Subcutaneous adipose tissue (tissue), 4 donors: Measurements from ENCODE around the gene LHX3. TPM values are rescaled to one million over a fixed set of nuclear protein-coding genes. Genes with fewer than 3 reads are reported as not detected.

ENCODE experiments used
- total RNA-seq, 4 donors: library from RNA; depleted of rRNA; stranded (reverse); fragments of >200 nt; gene quantifications; one replicate each; pipeline ENCODE4 v1.1.0, GENCODE V29; 2016
- TF ChIP-seq, protein P1 (sequence below): fragments of 450-650 bp; IDR thresholded peaks from one replicate; pipeline ENCODE4 v1.5.1; 2016; ENCODE audit warnings: low read depth, mild to moderate bottlenecking, control low read depth, antibody characterized with exemption, moderate library complexity

The LHX3 gene
- total RNA-seq, 4 donors from 2014 or later, result not detected

DNA sequence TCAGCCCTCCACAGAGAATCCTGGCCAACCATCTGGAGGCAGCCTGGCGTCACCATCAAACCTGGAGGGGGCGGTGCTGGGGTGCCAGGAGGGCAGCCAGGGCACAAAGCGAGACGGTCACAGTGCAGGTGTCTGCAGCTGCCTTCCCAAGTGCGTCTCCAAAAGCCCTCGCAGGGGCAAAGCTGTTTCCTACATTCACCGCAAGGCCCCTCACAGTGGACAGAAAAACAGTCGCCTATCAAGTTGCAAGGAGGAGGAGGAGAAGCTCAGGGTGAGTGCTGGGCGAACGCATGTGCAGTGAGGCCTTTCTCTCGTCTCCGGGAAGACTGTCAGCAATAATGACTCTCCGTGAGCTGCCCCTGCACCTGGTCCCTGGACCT lies 18.0 kb upstream of the LHX3 start:
- TF ChIP-seq, protein P1, sequence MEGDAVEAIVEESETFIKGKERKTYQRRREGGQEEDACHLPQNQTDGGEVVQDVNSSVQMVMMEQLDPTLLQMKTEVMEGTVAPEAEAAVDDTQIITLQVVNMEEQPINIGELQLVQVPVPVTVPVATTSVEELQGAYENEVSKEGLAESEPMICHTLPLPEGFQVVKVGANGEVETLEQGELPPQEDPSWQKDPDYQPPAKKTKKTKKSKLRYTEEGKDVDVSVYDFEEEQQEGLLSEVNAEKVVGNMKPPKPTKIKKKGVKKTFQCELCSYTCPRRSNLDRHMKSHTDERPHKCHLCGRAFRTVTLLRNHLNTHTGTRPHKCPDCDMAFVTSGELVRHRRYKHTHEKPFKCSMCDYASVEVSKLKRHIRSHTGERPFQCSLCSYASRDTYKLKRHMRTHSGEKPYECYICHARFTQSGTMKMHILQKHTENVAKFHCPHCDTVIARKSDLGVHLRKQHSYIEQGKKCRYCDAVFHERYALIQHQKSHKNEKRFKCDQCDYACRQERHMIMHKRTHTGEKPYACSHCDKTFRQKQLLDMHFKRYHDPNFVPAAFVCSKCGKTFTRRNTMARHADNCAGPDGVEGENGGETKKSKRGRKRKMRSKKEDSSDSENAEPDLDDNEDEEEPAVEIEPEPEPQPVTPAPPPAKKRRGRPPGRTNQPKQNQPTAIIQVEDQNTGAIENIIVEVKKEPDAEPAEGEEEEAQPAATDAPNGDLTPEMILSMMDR, result no peak

DNA sequence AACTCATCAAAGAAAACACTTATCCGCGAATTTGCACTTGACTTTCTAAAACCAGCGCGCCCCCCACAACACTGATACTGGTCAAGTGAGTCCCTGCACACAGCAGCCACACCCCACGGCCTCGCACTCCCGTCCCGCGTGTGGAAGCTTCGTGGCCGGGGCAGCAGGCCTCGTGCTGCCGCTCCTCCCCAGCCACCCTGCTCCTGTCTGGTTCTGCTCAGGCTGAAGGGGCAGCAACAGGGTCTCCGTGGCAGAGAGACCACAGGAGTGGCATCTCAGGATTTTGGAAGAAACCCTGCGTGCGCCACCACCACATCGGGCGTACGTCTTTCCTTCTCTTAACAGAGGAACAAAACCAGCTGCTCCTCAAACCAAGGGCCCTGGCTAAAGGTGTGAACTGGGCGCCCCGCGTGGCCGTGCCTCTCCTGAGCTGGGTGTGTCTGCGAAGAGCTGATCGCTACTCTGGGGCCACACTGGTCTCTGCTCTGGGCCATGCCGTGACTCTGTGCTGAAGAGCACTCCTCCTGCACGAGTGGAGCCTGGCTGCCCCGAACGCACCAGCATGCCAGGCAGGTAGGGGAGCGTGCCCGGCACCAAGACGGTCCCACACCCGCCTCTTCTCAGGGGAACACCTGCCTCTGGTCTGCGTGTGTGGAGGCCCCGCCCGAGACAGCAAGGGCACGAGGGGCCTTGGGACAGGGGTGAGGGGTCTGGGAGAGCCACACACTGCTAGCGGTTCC lies 17.4 kb upstream of the LHX3 start:
- TF ChIP-seq, protein P1, result no peak

DNA sequence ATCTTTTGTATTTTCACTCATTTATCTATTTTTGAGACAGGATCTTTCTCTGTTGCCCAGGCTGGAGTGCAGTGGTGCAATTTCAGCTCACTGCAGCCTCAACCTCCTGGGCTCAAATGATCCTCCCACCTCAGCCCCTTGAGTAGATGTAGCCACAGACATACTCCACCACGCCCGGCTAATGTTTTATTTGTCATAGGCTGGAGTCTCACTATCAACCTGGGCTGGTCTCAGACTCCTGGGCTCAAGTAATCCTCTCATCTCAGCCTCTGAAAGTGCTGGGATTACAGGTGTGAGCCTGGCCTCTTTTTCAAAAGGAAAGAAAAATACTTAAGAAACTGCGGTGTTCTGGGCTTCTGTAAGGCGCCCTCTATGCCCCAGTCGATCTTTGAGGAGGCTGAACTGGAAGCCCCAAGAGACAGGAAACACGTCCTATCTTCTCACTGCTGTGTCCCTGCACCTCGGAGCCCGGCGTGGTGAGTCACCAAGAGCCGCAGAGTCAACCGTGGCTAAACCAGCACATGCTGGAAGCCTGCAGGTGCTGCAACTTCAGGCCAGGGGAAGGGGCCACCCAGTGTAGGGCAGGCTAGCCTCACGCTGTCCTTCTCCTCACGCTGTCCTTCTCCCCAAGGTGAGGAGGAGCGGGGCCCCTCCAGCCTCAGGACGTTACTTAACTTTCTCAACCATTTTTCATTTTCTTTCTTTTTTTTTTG lies 15.2 kb upstream of the LHX3 start:
- TF ChIP-seq, protein P1, result no peak

DNA sequence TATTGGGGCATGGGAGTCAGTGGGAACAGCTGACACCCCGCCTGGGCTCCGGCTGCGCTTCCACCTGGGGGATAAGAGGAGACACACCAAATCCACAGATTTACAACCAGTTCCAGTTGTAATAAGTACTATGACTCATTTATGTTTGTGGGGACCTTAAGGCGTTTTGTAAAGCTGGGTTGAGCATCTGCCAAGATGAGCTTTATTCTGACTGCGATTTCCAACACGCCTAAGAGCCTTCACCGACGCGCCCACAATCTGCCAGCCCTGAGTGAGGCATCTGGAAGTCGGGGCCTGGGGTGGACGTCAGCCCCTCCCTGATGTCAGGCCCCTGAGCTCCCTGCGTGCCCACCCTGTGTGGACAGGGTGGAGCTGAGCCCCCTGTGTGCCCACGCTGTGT lies 14.3 kb upstream of the LHX3 start:
- TF ChIP-seq, protein P1, result no peak

DNA sequence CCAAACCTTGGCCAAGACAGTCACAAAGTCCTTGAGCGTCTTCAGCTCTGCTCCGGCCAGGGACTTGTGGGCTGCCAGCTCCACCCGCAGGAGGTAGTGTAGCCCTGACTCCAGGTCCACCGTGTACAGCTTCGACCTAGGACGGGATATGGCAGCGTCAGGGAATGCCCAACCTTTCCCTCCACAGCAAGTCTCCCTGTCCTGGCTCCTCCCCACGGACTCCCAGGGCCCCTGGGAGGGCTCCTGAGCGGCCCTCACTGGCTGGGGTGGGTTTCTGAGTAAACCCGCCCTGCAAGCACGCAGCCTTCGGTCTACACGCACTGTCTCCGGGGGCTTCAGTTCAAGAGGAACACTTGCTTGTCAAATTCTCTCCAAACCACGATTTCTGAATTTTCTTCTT lies 13.7 kb upstream of the LHX3 start:
- TF ChIP-seq, protein P1, result no peak

DNA sequence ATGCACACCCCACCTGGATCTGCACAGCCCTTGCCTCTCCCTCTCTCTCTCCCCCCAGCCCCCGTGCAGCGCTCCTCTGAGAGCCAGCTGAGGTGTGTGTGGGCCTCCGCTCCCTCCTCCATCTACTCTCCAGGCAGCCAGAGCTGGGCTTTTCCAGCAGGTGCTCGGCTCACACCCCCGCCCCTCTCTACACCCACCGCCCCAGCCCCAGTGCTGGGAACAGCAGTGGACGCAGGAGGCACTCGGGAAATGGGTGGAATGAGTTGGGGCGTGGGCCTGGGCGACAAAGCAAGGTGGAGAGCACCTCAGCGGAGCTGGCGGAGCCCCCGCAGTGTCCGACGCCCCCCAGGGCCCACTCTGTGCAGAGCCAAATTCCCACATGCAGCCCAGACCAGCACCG lies 13.3 kb upstream of the LHX3 start:
- TF ChIP-seq, protein P1, result no peak

DNA sequence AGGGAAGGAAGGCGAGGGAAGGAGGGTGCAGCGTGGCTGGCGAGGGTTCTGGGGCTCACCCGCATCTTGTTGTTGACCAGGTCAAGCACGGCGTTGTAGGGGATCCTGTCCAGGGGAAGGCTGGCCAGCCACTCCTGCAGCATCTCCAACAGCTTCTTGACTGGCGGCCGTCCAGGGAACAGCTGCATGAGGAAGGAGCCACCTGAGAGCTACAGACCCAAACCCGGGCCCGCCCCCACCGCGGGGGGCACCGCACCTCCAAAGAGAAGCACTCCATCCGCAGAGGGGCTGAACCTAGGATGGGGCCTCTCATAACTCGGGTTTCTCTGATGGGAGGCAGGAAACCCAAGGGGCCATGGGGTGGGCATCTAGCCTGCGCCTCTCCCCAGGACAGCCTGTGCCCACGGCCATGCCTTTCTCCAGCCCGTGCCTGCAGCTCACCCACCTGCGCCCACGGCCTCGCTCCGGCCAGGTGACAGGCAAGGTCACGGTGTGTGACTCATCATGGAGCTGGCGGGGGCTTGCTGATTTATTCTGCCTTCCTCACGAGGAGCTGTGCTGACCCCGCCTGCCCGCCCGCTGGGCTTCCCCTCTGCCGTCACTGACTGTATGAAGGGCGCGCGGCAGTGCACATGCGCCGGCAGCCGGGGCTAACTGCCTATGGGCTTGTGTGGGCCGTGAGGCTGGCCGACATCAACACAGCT lies 11.8 kb upstream of the LHX3 start:
- TF ChIP-seq, protein P1, result no peak
